ENCODE measurements around the gene ATP5PF. TPM values are rescaled to one million over a fixed set of nuclear protein-coding genes. Genes with fewer than 3 reads are reported as not detected.
A peak's percentile ranks its signal among the peaks of the same experiment; 100 is the strongest.

The ATP5PF gene
- total RNA-seq, 4 donors from 2014 or later, result 105 to 213 (median 136) TPM

DNA sequence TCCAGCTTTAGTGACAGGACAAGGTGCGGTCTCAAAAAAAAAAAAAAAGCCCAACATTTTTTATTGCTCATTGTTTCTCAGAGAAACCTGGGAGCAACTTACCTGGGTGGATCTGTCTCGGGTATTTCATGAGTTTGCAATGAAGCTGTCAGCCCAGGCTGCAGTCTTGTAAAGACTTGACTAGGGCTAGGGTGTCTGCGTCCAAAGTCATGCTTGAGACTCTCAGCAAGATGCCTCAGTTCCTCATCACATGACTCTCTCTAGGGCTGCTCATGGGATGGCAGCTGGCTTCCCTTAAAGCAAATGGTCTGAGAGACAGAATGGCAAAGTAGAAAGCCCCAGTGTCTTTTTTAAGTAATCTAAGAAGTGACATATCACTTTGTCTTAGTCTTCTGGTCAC is 8.2 kb upstream of the ATP5PF start:
- H3K9me3 ChIP-seq, result no peaks in the 10 kb centered on the region
- H3K27ac ChIP-seq (replicated peaks in 1 of 4), result no peak overlapping the region
- intact Hi-C loops (cut with DNase I), result no loop called here
- H3K27me3 ChIP-seq, result no peaks in the 10 kb centered on the region
- WGBS, result 97% methylated on average over 3 of the region's 3 CpGs
- DNase-seq (ENCODE audit: extremely low spot score), result no peak
- peaks cover 0 to 1% (median under 1%) of the 10 kb centered on the region in 4 donors for H3K4me1 ChIP-seq
- no peak overlapping the region for H3K4me3 ChIP-seq
- H3K36me3 ChIP-seq, result peaks cover 0 to 26% (median 22%) of the 10 kb centered on the region in 4 donors
- TF ChIP-seq POLR2AphosphoS5 (IDR thresholded peaks at IDR 0.05) (no peak), POLR2A (IDR thresholded peaks at IDR 0.05; ENCODE audit: low read depth) (no peak), EP300 (IDR thresholded peaks at IDR 0.05) (no peak)
- TF ChIP-seq, protein P1, sequence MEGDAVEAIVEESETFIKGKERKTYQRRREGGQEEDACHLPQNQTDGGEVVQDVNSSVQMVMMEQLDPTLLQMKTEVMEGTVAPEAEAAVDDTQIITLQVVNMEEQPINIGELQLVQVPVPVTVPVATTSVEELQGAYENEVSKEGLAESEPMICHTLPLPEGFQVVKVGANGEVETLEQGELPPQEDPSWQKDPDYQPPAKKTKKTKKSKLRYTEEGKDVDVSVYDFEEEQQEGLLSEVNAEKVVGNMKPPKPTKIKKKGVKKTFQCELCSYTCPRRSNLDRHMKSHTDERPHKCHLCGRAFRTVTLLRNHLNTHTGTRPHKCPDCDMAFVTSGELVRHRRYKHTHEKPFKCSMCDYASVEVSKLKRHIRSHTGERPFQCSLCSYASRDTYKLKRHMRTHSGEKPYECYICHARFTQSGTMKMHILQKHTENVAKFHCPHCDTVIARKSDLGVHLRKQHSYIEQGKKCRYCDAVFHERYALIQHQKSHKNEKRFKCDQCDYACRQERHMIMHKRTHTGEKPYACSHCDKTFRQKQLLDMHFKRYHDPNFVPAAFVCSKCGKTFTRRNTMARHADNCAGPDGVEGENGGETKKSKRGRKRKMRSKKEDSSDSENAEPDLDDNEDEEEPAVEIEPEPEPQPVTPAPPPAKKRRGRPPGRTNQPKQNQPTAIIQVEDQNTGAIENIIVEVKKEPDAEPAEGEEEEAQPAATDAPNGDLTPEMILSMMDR (IDR thresholded peaks at IDR 0.05), result no peak

DNA sequence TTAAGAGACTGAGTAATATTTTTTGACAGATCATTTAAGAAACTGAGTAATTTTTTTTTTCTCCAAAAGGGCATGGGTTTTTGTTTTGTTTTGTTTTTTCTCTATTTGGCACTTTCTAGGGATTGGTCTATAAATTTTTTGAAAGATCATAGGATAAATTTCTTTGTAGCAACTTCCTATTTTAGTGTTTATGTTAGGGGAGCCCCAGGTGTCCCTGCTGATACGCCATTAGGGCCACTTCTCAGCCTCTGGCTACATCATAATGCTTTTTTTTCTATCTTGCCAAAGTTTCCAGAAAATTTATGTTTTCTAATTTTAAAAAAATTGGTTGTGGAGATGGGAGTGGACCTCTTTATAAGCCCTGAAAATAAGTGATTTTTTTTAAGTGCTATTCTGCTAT is 2.7 kb upstream of the ATP5PF start:
- H3K4me3 ChIP-seq, result no peak overlapping the region

GRCh38 chr21:25735646-25736597 is 1.2 kb upstream of the ATP5PF start:
- DNase-seq (ENCODE audit: extremely low spot score), result peak; percentile 94
- H3K4me1 ChIP-seq, result peaks cover 45 to 51% (median 48%) of the 10 kb centered on the region in 4 donors
- intact Hi-C loops (cut with DNase I), result no loop called here
- H3K4me3 ChIP-seq, result peak overlapping the region; percentile 77 to 97 (median 81)
- H3K27ac ChIP-seq (replicated peaks in 1 of 4), result peak overlapping the region; percentile 95 to 99 (median 97)
- H3K27me3 ChIP-seq, result no peaks in the 10 kb centered on the region
- under 1% methylated on average over 33 of the region's 48 CpGs for WGBS
- TF ChIP-seq, protein P1 (IDR thresholded peaks at IDR 0.05), result no peak
- TF ChIP-seq POLR2AphosphoS5 (IDR thresholded peaks at IDR 0.05), result no peak
- TF ChIP-seq POLR2A (IDR thresholded peaks at IDR 0.05; ENCODE audit: low read depth), result no peak
- no peak for TF ChIP-seq EP300 (IDR thresholded peaks at IDR 0.05)
- H3K36me3 ChIP-seq, result no peaks in the 10 kb centered on the region
- H3K9me3 ChIP-seq, result no peaks in the 10 kb centered on the region

More for the DNA sequence above, 2.7 kb upstream of the ATP5PF start:
- intact Hi-C loops (cut with DNase I), result no loop called here
- WGBS, result 58% methylated on average over 1 of the region's 1 CpG
- H3K36me3 ChIP-seq, result peaks cover 0 to under 1% (median 0%) of the 10 kb centered on the region in 4 donors
- H3K9me3 ChIP-seq, result no peaks in the 10 kb centered on the region
- TF ChIP-seq, protein P1 (IDR thresholded peaks at IDR 0.05), result no peak
- no peak for TF ChIP-seq POLR2AphosphoS5 (IDR thresholded peaks at IDR 0.05)
- DNase-seq (ENCODE audit: extremely low spot score), result no peak
- H3K27me3 ChIP-seq, result no peaks in the 10 kb centered on the region
- H3K4me1 ChIP-seq, result peaks cover 30 to 36% (median 33%) of the 10 kb centered on the region in 4 donors
- peak overlapping the region in 1 of 4 donors; percentile 99 for H3K27ac ChIP-seq (replicated peaks in 1 of 4)

- H3K36me3 ChIP-seq, result peaks cover 0 to 7% (median 1%) of the 10 kb centered on the region in 4 donors
- H3K4me3 ChIP-seq, result peak overlapping the region; percentile 77 to 97 (median 81)
- H3K27me3 ChIP-seq, result no peaks in the 10 kb centered on the region
- H3K4me1 ChIP-seq, result peaks cover 55 to 62% (median 59%) of the 10 kb centered on the region in 4 donors
- TF ChIP-seq EP300 (IDR thresholded peaks at IDR 0.05), result no peak
- peak in 1 of 2 donors; percentile 94 for TF ChIP-seq POLR2AphosphoS5 (IDR thresholded peaks at IDR 0.05)
- TF ChIP-seq POLR2A (IDR thresholded peaks at IDR 0.05; ENCODE audit: low read depth), result peak; percentile 86
- TF ChIP-seq, protein P1 (IDR thresholded peaks at IDR 0.05), result no peak
- intact Hi-C loops (cut with DNase I), result no loop called here
- WGBS, result 0% methylated on average over 6 of the region's 10 CpGs
- H3K9me3 ChIP-seq, result no peaks in the 10 kb centered on the region
- DNase-seq (ENCODE audit: extremely low spot score), result no peak
- peak overlapping the region; percentile 95 to 99 (median 97) for H3K27ac ChIP-seq (replicated peaks in 1 of 4)
Measured at GRCh38 chr21:25734654-25734903, 125 bp downstream of the ATP5PF start.

All from esophagus muscularis mucosa (tissue), 4 donors.